Liver (tissue), 9 donors: Measurements from ENCODE around the gene SRGAP3. TPM values are rescaled to one million over a fixed set of nuclear protein-coding genes. Genes with fewer than 3 reads are reported as not detected.

ENCODE experiments used
- DNase-seq: peaks from one replicate; pipeline ENCODE4 v3.0.0-alpha.2; 2017; ENCODE audit warnings: low spot score
- H3K27ac ChIP-seq, 2 donors: one replicate each; pipeline ENCODE4 v1.7.0; 2013; ENCODE audit warnings: inconsistent platforms in 2 of 2, low read length in 2 of 2, control low read depth in 1 of 2, low read depth in 1 of 2, mild to moderate bottlenecking in 1 of 2
- H3K27me3 ChIP-seq, 4 donors: one replicate each; pipeline versions ENCODE4 v1.6.1 to v1.7.0; 2013; ENCODE audit warnings: low read length in 3 of 4, inconsistent platforms in 1 of 4, mild to moderate bottlenecking in 1 of 4, moderate library complexity in 1 of 4; ENCODE audit not compliant: control insufficient read depth in 4 of 4, insufficient read depth in 4 of 4
- H3K36me3 ChIP-seq, 4 donors: one replicate each; pipeline versions ENCODE4 v1.6.1 to v1.7.0; 2013; ENCODE audit warnings: low read length in 3 of 4, mild to moderate bottlenecking in 3 of 4, low read depth in 1 of 4, moderate library complexity in 1 of 4; ENCODE audit not compliant: control insufficient read depth in 4 of 4, insufficient read depth in 3 of 4
- H3K4me1 ChIP-seq, 4 donors: one replicate each; pipeline versions ENCODE4 v1.6.1 to v1.7.0; 2013; ENCODE audit warnings: low read length in 3 of 4, mild to moderate bottlenecking in 3 of 4, moderate library complexity in 1 of 4; ENCODE audit not compliant: control insufficient read depth in 4 of 4, insufficient read depth in 4 of 4
- H3K4me3 ChIP-seq, 3 donors: one replicate each; pipeline versions ENCODE4 v1.6.1 to v1.7.0; 2013; ENCODE audit warnings: low read length in 3 of 3, control low read depth in 1 of 3, low read depth in 1 of 3, mild to moderate bottlenecking in 1 of 3
- H3K9ac ChIP-seq, 2 donors: one replicate each; pipeline ENCODE4 v1.7.0; 2013; ENCODE audit warnings: low read length in 2 of 2, mild to moderate bottlenecking in 2 of 2, moderate library complexity in 2 of 2, control low read depth in 1 of 2, low read depth in 1 of 2
- H3K9me3 ChIP-seq, 4 donors: one replicate each; pipeline versions ENCODE4 v1.6.1 to v1.7.0; 2013; ENCODE audit warnings: low read length in 3 of 4; ENCODE audit not compliant: control insufficient read depth in 4 of 4
- ATF3 ChIP-seq: IDR thresholded peaks from 2 replicates; pipeline ENCODE4 v1.6.1; 2016; ENCODE audit warnings: antibody characterized with exemption
- CTCF ChIP-seq: fragments of 150-350 bp; IDR thresholded peaks from 2 replicates; pipeline ENCODE4 v1.5.1; 2017; ENCODE audit warnings: improper control_type of control experiment, low read depth, low read length; ENCODE audit not compliant: missing input control
- EGR1 ChIP-seq, 2 donors: IDR thresholded peaks; 2 replicates each; pipeline ENCODE4 v1.6.1; 2016 to 2018; ENCODE audit warnings: antibody characterized with exemption in 2 of 2, low read depth in 2 of 2
- FOXA1 ChIP-seq: IDR thresholded peaks from 2 replicates; pipeline ENCODE4 v1.6.1; 2016; ENCODE audit warnings: antibody characterized with exemption
- FOXA2 ChIP-seq: IDR thresholded peaks from 2 replicates; pipeline ENCODE4 v1.6.1; 2016; ENCODE audit warnings: antibody characterized with exemption
- GABPA ChIP-seq, 2 donors: IDR thresholded peaks in 1 of 2; conservative IDR thresholded peaks in 1 of 2; 2 replicates each; pipeline ENCODE4 v1.6.1; 2016; ENCODE audit warnings: antibody characterized with exemption in 2 of 2, mild to moderate bottlenecking in 1 of 2, moderate library complexity in 1 of 2
- HNF4A ChIP-seq, 2 donors: conservative IDR thresholded peaks; 2 replicates each; pipeline ENCODE4 v1.6.1; 2016; ENCODE audit warnings: antibody characterized with exemption in 2 of 2, mild to moderate bottlenecking in 2 of 2
- HNF4G ChIP-seq: IDR thresholded peaks from 2 replicates; pipeline ENCODE4 v1.6.1; 2016; ENCODE audit warnings: antibody characterized with exemption
- JUND ChIP-seq, 2 donors: IDR thresholded peaks; 2 replicates each; pipeline ENCODE4 v1.6.1; 2016; ENCODE audit warnings: antibody characterized with exemption in 2 of 2
- NR2F2 ChIP-seq: IDR thresholded peaks from 2 replicates; pipeline ENCODE4 v1.6.1; 2016; ENCODE audit warnings: antibody characterized with exemption
- RAD21 ChIP-seq, 2 donors: IDR thresholded peaks; 2 replicates each; pipeline ENCODE4 v1.6.1; 2016; ENCODE audit warnings: antibody characterized with exemption in 2 of 2, mild to moderate bottlenecking in 2 of 2
- REST ChIP-seq: IDR thresholded peaks from 2 replicates; pipeline ENCODE4 v1.6.1; 2016; ENCODE audit warnings: antibody characterized with exemption, mild to moderate bottlenecking
- RXRA ChIP-seq, 2 donors: IDR thresholded peaks; 2 replicates each; pipeline ENCODE4 v1.6.1; 2017 to 2018; ENCODE audit warnings: antibody characterized with exemption in 2 of 2, mild to moderate bottlenecking in 1 of 2
- TAF1 ChIP-seq: conservative IDR thresholded peaks from 2 replicates; pipeline ENCODE4 v1.6.1; 2016; ENCODE audit warnings: antibody characterized with exemption, mild to moderate bottlenecking
- YY1 ChIP-seq: IDR thresholded peaks from 2 replicates; pipeline ENCODE4 v1.6.1; 2016; ENCODE audit warnings: antibody characterized with exemption, mild to moderate bottlenecking
- ZBTB33 ChIP-seq: IDR thresholded peaks from 2 replicates; pipeline ENCODE4 v1.6.1; 2016; ENCODE audit warnings: antibody characterized with exemption
- WGBS: extraction: QIAGEN DNeasy Blood & Tissue Kit; methylation state at CpG from one replicate; pipeline ENCODE4 v1.1.7; 2013; 5-methylcytosine and 5-hydroxymethylcytosine counted together
- polyA plus RNA-seq, 2 donors: library from polyadenylated mRNA; stranded (reverse) in 1 of 2; unstranded in 1 of 2; fragments of 200-250 nt in 1 of 2; fragments of >200 nt in 1 of 2; fragmentation: Nextera tagmentation in 1 of 2; extraction: Ambion mirVana in 1 of 2; gene quantifications; one replicate each; pipeline versions ENCODE4 v1.2.1 to v1.2.3, GENCODE V29; 2013 to 2015
- total RNA-seq, 2 donors: library from RNA; depleted of rRNA; stranded (reverse); fragments of >200 nt; gene quantifications; one replicate each; pipeline ENCODE4 v1.2.3, GENCODE V29; 2014
- donor health status: healthy.
- donor health status: healthy.
- donor health status: healthy.
- donor health status: healthy.
- donor health status: healthy.

The SRGAP3 gene
- total and polyA plus RNA-seq, 4 donors = 0.61 to 4.2 (median 1.6) TPM

GRCh38 chr3:9279966-9280365 lies 30.5 kb upstream of the SRGAP3 start:
- WGBS = 80% methylated on average over 6 of the region's 6 CpGs
- no peak overlapping the region for H3K27ac ChIP-seq
- TF ChIP-seq EGR1 (IDR thresholded peaks at IDR 0.05; ENCODE audit: low read depth in 2 of 2) (no peak), JUND (IDR thresholded peaks at IDR 0.05) (no peak), YY1 (no peak), RXRA (IDR thresholded peaks at IDR 0.05) (no peak), NR2F2 (no peak), ZBTB33 (no peak), ATF3 (no peak), RAD21 (IDR thresholded peaks at IDR 0.05) (no peak), HNF4G (no peak), HNF4A (conservative IDR thresholded peaks at IDR 0.05) (no peak), TAF1 (no peak), FOXA1 (no peak), GABPA (IDR thresholded peaks at IDR 0.05 in 1 of 2, conservative IDR thresholded peaks at IDR 0.05 in 1 of 2) (no peak), REST (no peak), CTCF (no peak), FOXA2 (no peak)
- DNase-seq = no peak
- H3K4me1 ChIP-seq = no peaks in the 10 kb centered on the region
- H3K27me3 ChIP-seq = no peaks in the 10 kb centered on the region
- no peak overlapping the region for H3K9ac ChIP-seq
- H3K4me3 ChIP-seq = no peak overlapping the region
- no peaks in the 10 kb centered on the region for H3K9me3 ChIP-seq
- H3K36me3 ChIP-seq = no peaks in the 10 kb centered on the region

GRCh38 chr3:9278498-9278897 lies 29.1 kb upstream of the SRGAP3 start:
- no peak for TF ChIP-seq HNF4A (conservative IDR thresholded peaks at IDR 0.05)
- TF ChIP-seq REST = no peak
- no peak for TF ChIP-seq TAF1
- H3K36me3 ChIP-seq = no peaks in the 10 kb centered on the region
- H3K27ac ChIP-seq = no peak overlapping the region
- H3K27me3 ChIP-seq = no peaks in the 10 kb centered on the region
- H3K4me1 ChIP-seq = no peaks in the 10 kb centered on the region
- 80% methylated on average over 4 of the region's 4 CpGs for WGBS
- H3K9ac ChIP-seq = no peak overlapping the region
- H3K4me3 ChIP-seq = no peak overlapping the region
- DNase-seq = no peak
- H3K9me3 ChIP-seq = no peaks in the 10 kb centered on the region
